GM12878 (cell line): ENCODE results near the gene TEX264. TPM values are rescaled to one million over a fixed set of nuclear protein-coding genes. Genes with fewer than 3 reads are reported as not detected.

Experiments
- ATAC-seq: fragments of 200-7000 bp; cut with Tn5 transposase; 3 replicates; pipeline ENCODE4 v1.9.1; 2020; ENCODE audit warnings: mild to moderate bottlenecking, moderate library complexity
- BruUV-seq: library from RNA; stranded (reverse); fragments of 400-500 nt; replicated peaks from 2 replicates; lab custom pipeline; 2021; lab: Mats Ljungman, UMichigan
- CTCF ChIA-PET: fragments of 300-600 bp; sonication (Branson Sonifier 250); formaldehyde crosslinking; extraction: SDS; loops from one replicate; lab custom pipeline; 2021; ENCODE audit warnings: inconsistent platforms; lab: Yijun Ruan, JAX
- POLR2A ChIA-PET: fragments of 350-600 bp; formaldehyde crosslinking; extraction: SDS; loops from one replicate; lab custom pipeline; 2021; ENCODE audit warnings: inconsistent platforms; lab: Charles Lee
- RAD21 ChIA-PET: fragments of 300-600 bp; sonication (Branson Sonifier 250); formaldehyde crosslinking; loops from one replicate; lab custom pipeline; 2023; ENCODE audit warnings: antibody characterized with exemption; ENCODE audit not compliant: unreplicated experiment; lab: Charles Lee
- SMC1A ChIA-PET: fragments of 300-600 bp; sonication (Branson Sonifier 250); formaldehyde crosslinking; loops from one replicate; lab custom pipeline; 2023; ENCODE audit not compliant: unreplicated experiment, uncharacterized antibody; lab: Charles Lee
- DNase-seq: peaks from one replicate; pipeline ENCODE4 v3.0.0-alpha.2; 2011; ENCODE audit warnings: low read depth, low spot score
- FAIRE-seq: peaks from 3 replicates; lab custom pipeline; 2011; peaks lifted over from hg19 to GRCh38; lab: Jason Lieb, UNC
- H2AFZ ChIP-seq: 2 replicates; pipeline ENCODE4 v1.6.0; 2011; ENCODE audit warnings: low read depth, low read length, control low read depth; ENCODE audit not compliant: control insufficient read depth
- H3K27ac ChIP-seq: 2 replicates; pipeline ENCODE4 v1.5.1; 2011; ENCODE audit warnings: control low read depth; ENCODE audit not compliant: control insufficient read depth, insufficient read depth
- H3K27me3 ChIP-seq, 2 experiments: replicated peaks in 1 of 2; 2 replicates each; pipeline versions ENCODE4 v1.6.0 to v1.6.1; 2011; ENCODE audit warnings: low read length in 1 of 2; ENCODE audit not compliant: control insufficient read depth in 2 of 2, insufficient read depth in 2 of 2
- H3K36me3 ChIP-seq, 2 experiments: 2 replicates each; pipeline ENCODE4 v1.5.1; 2011; ENCODE audit warnings: low read length in 1 of 2; ENCODE audit not compliant: control insufficient read depth in 2 of 2, insufficient read depth in 2 of 2
- H3K4me1 ChIP-seq: 2 replicates; pipeline ENCODE4 v1.6.1; 2011; ENCODE audit warnings: mild to moderate bottlenecking, low read length, moderate library complexity, mixed read lengths; ENCODE audit not compliant: control insufficient read depth, insufficient read depth
- H3K4me2 ChIP-seq: 2 replicates; pipeline ENCODE4 v1.6.0; 2011; ENCODE audit warnings: control low read depth; ENCODE audit not compliant: control insufficient read depth, insufficient read depth
- H3K4me3 ChIP-seq: fragments of 200-600 bp; sonication (generic); 2 replicates; pipeline ENCODE4 v1.5.1; 2016
- H3K79me2 ChIP-seq: 2 replicates; pipeline ENCODE4 v1.6.0; 2011; ENCODE audit warnings: low read length; ENCODE audit not compliant: control insufficient read depth, insufficient read depth
- H3K9ac ChIP-seq: 2 replicates; pipeline ENCODE4 v1.8.0; 2011; ENCODE audit warnings: low read length, control low read depth, mixed read lengths; ENCODE audit not compliant: control insufficient read depth, insufficient read depth
- H3K9me3 ChIP-seq: replicated peaks from 3 replicates; pipeline ENCODE4 v1.5.1; 2011; ENCODE audit warnings: mild to moderate bottlenecking, low read length; ENCODE audit not compliant: control insufficient read depth, insufficient read depth
- H4K20me1 ChIP-seq: 2 replicates; pipeline ENCODE4 v1.6.0; 2011; ENCODE audit not compliant: control insufficient read depth, insufficient read depth
- BHLHE40 ChIP-seq, 2 experiments: fragments of 450-650 bp in 1 of 2; IDR thresholded peaks; 2 replicates each; pipeline ENCODE4 v1.6.1; 2011 to 2017; ENCODE audit warnings: low read depth in 2 of 2, borderline replicate concordance in 1 of 2, improper control_type of control experiment in 1 of 2, low read length in 1 of 2, mild to moderate bottlenecking in 1 of 2
- CTCF ChIP-seq, 3 experiments: IDR thresholded peaks in 2 of 3; conservative IDR thresholded peaks in 1 of 3; 2 replicates each; pipeline ENCODE4 v1.5.1; 2011; ENCODE audit warnings: low read depth in 3 of 3, low read length in 3 of 3, mild to moderate bottlenecking in 3 of 3, control low read depth in 2 of 3, moderate library complexity in 2 of 3, inconsistent platforms in 1 of 3, mixed read lengths in 1 of 3; ENCODE audit not compliant: control insufficient read depth in 2 of 3, insufficient read depth in 1 of 3; ENCODE audit errors: extremely low read depth in 1 of 3
- IKZF1 ChIP-seq: fragments of 450-650 bp; conservative IDR thresholded peaks from 2 replicates; pipeline ENCODE4 v1.6.1; 2017; ENCODE audit warnings: antibody characterized with exemption, mild to moderate bottlenecking
- IRF3 ChIP-seq: fragments of 450-650 bp; IDR thresholded peaks from 2 replicates; pipeline ENCODE4 v1.6.1; 2014; ENCODE audit warnings: mild to moderate bottlenecking
- MTA3 ChIP-seq: IDR thresholded peaks from 2 replicates; pipeline ENCODE4 v1.6.1; 2012; ENCODE audit warnings: low read length, inconsistent platforms, borderline replicate concordance
- WGBS: methylation state at CpG from one replicate; pipeline ENCODE4 v1.1.6; 2016; ENCODE audit warnings: low lambda C conversion rate; ENCODE audit not compliant: insufficient replicate concordance, insufficient coverage; ENCODE audit errors: missing lambda C conversion rate; 5-methylcytosine and 5-hydroxymethylcytosine counted together
- in situ Hi-C: fragments of 300-500 bp; cut with MboI; formaldehyde crosslinking; loops from 9 replicates; pipeline ENCODE4 v1.14.3; 2018; ENCODE audit warnings: mixed read lengths
- intact Hi-C: fragments of 100-400 bp; cut with micrococcal nuclease; formaldehyde crosslinking; loops from one replicate; pipeline ENCODE4 v1.14.2; 2022; ENCODE audit not compliant: unreplicated experiment
- polyA plus RNA-seq, 11 experiments: library from polyadenylated mRNA; depleted of rRNA in 4 of 11; unstranded in 6 of 11; stranded (reverse) in 5 of 11; fragments of >200 nt; fragmentation: Nextera tagmentation in 4 of 11; fragmentation: Illumina TruSeq in 1 of 11; extraction: Ambion mirVana in 4 of 11; extraction: Trizol in 1 of 11; gene quantifications; 1 replicate in 1 of 11; 2 replicates in 10 of 11; pipeline versions ENCODE4 v1.2.1 to v1.2.3, GENCODE V29; 2011 to 2016; ENCODE audit warnings: inconsistent platforms in 2 of 11, missing spikeins in 2 of 11, low read depth in 1 of 11
- total RNA-seq, 4 experiments: library from RNA; depleted of rRNA in 3 of 4; stranded (reverse); fragments of >200 nt in 3 of 4; fragmentation: Illumina TruSeq in 1 of 4; extraction: Trizol in 1 of 4; gene quantifications; 2 replicates each; pipeline versions ENCODE4 v1.2.1 to v1.2.3, GENCODE V29; 2013 to 2021

TEX264 gene
- total and polyA plus RNA-seq, 10 of the 15 experiments (the other 5 are each of a cell fraction or from before 2014, with no cell fraction given): 3.6 to 63.0 (median 52.4) TPM

GRCh38 chr3:51722362-51722761 is 51.3 kb downstream of the TEX264 start:
- Histone ChIP-seq H3K4me3 (no peak overlapping the region), H3K9me3 (no peaks in the 10 kb centered on the region), H3K4me1 (no peaks in the 10 kb centered on the region), H3K36me3 (no peaks in the 10 kb centered on the region), H3K27ac (no peak overlapping the region), H4K20me1 (no peaks in the 10 kb centered on the region), H3K4me2 (no peak overlapping the region), H2AFZ (no peak overlapping the region), H3K79me2 (no peaks in the 10 kb centered on the region), H3K9ac (no peak overlapping the region), H3K27me3 (no peaks in the 10 kb centered on the region)
- intact Hi-C loops (no loop called here), in situ Hi-C loops (no loop called here)
- SMC1A ChIA-PET: no interaction called here
- POLR2A ChIA-PET: no interaction called here
- no peak for ATAC-seq
- CTCF ChIA-PET: interaction anchor here (0.6 kb wide), 1 partner anchor 662 kb away, joined by 3 read pairs; no protein-coding TSS in a partner anchor
- no peak for DNase-seq
- WGBS: 51% methylated on average over 4 of the region's 4 CpGs
- no peak for TF ChIP-seq IRF3
- 0 out of 6 replicates have a peak, but pooled peaks of 1 of the 3 experiments have one; percentile 5 for TF ChIP-seq CTCF (IDR thresholded peaks at IDR 0.05 in 2 of 3, conservative IDR thresholded peaks at IDR 0.05 in 1 of 3; ENCODE audit: control insufficient read depth in 2 of 3, extremely low read depth in 1 of 3, insufficient read depth in 1 of 3, low read depth in 3 of 3, low read length in 3 of 3)
- no peak for TF ChIP-seq BHLHE40 (IDR thresholded peaks at IDR 0.05; ENCODE audit: borderline replicate concordance in 1 of 2, low read depth in 2 of 2, low read length in 1 of 2)
- TF ChIP-seq IKZF1: no peak
- TF ChIP-seq MTA3: no peak
- BruUV-seq: no TSS peak
- RAD21 ChIA-PET: no interaction called here
- no peak for FAIRE-seq
